A549 (cell line): ENCODE results near the gene CFAP298. TPM values are rescaled to one million over a fixed set of nuclear protein-coding genes. Genes with fewer than 3 reads are reported as not detected.
"Not testable (repeated sequence)": the region's sequence is repeated elsewhere in the genome, so short reads cannot be mapped to it uniquely, and the experiment has no call there.

ENCODE experiments used
- ATAC-seq, 2 experiments: fragments of 200-7000 bp in 1 of 2; fragments of >200 bp in 1 of 2; cut with Nextera tagmentation in 1 of 2; cut with Tn5 transposase in 1 of 2; 3 replicates each; pipeline versions ENCODE4 v1.8.0 to v1.9.1; 2018 to 2020; ENCODE audit warnings: mild to moderate bottlenecking in 1 of 2, moderate library complexity in 1 of 2
- CTCF ChIA-PET: fragments of 300-600 bp; sonication (Branson Sonifier 250); formaldehyde crosslinking; extraction: SDS; loops from one replicate; lab custom pipeline; 2021; ENCODE audit warnings: antibody characterized with exemption, inconsistent platforms; lab: Yijun Ruan, JAX
- POLR2A ChIA-PET: fragments of 350-600 bp; formaldehyde crosslinking; extraction: SDS; loops from one replicate; lab custom pipeline; 2021; ENCODE audit warnings: antibody characterized with exemption, inconsistent platforms; lab: Yijun Ruan, JAX
- DNase-seq, 2 experiments: peaks; one replicate each; pipeline versions ENCODE4 v3.0.0 to v3.0.0-alpha.2; 2011 to 2016; ENCODE audit warnings: low read depth in 1 of 2, low spot score in 1 of 2
- FAIRE-seq: peaks from 2 replicates; lab custom pipeline; 2011; peaks lifted over from hg19 to GRCh38; lab: Jason Lieb, UNC
- H3K27ac ChIP-seq, 2 experiments: fragments of >200 bp; sonication (Bioruptor Twin); formaldehyde crosslinking; 3 replicates each; pipeline ENCODE4 v1.5.1; 2016 to 2017
- H3K4me1 ChIP-seq: fragments of >200 bp; sonication (Bioruptor Twin); formaldehyde crosslinking; 3 replicates; pipeline ENCODE4 v1.6.1; 2016
- H3K4me2 ChIP-seq: fragments of >200 bp; sonication (Bioruptor Twin); formaldehyde crosslinking; 3 replicates; pipeline ENCODE4 v1.6.1; 2016
- H3K4me3 ChIP-seq: fragments of >200 bp; sonication (Bioruptor Twin); formaldehyde crosslinking; 3 replicates; pipeline ENCODE4 v1.5.1; 2016
- H3K9me3 ChIP-seq: fragments of >200 bp; sonication (Bioruptor Twin); formaldehyde crosslinking; 3 replicates; pipeline ENCODE4 v1.6.1; 2016
- CBX2 ChIP-seq: fragments of 200-600 bp; sonication (generic); IDR thresholded peaks from 2 replicates; pipeline ENCODE4 v1.6.1; 2016; ENCODE audit warnings: low read depth, mild to moderate bottlenecking, borderline replicate concordance
- CEBPB ChIP-seq, 2 experiments: fragments of >200 bp in 1 of 2; sonication (Bioruptor Twin) in 1 of 2; formaldehyde crosslinking in 1 of 2; IDR thresholded peaks; 2 replicates each; pipeline ENCODE4 v1.6.1; 2012 to 2016
- CHD4 ChIP-seq: fragments of 200-600 bp; sonication (generic); IDR thresholded peaks from 2 replicates; pipeline ENCODE4 v1.6.1; 2016; ENCODE audit warnings: antibody characterized with exemption, mild to moderate bottlenecking, borderline replicate concordance
- E2F6 ChIP-seq: IDR thresholded peaks from 2 replicates; pipeline ENCODE4 v1.6.1; 2012; ENCODE audit warnings: low read depth, borderline replicate concordance
- EHMT2 ChIP-seq: fragments of 200-600 bp; sonication (generic); IDR thresholded peaks from 2 replicates; pipeline ENCODE4 v1.6.1; 2016; ENCODE audit warnings: antibody characterized with exemption, low read depth, mild to moderate bottlenecking, moderate library complexity
- EP300 ChIP-seq, 2 experiments: fragments of >200 bp; sonication (Bioruptor Twin); formaldehyde crosslinking; IDR thresholded peaks; 2 replicates in 1 of 2; 3 replicates in 1 of 2; pipeline ENCODE4 v1.6.1; 2016 to 2017
- ESRRA ChIP-seq: fragments of 150-350 bp; IDR thresholded peaks from 2 replicates; pipeline ENCODE4 v1.6.1; 2014; ENCODE audit warnings: mild to moderate bottlenecking, low read length, borderline replicate concordance
- FOSL2 ChIP-seq, 2 experiments: fragments of 450-650 bp in 1 of 2; fragments of >200 bp in 1 of 2; sonication (Bioruptor Twin) in 1 of 2; formaldehyde crosslinking; IDR thresholded peaks; 2 replicates each; pipeline versions ENCODE4 v1.5.0 to v1.6.1; 2016 to 2020; ENCODE audit warnings: mild to moderate bottlenecking in 1 of 2, moderate library complexity in 1 of 2
- HDAC2 ChIP-seq: fragments of 200-600 bp; sonication (generic); IDR thresholded peaks from 2 replicates; pipeline ENCODE4 v1.6.1; 2016
- HOXB5 ChIP-seq: fragments of 250-450 bp; sonication (Bioruptor Pico); IDR thresholded peaks from 2 replicates; pipeline ENCODE4 v1.5.0; 2020; ENCODE audit warnings: mild to moderate bottlenecking, moderate library complexity
- MAX ChIP-seq: IDR thresholded peaks from 2 replicates; pipeline ENCODE4 v1.6.1; 2012
- MAZ ChIP-seq: fragments of 150-350 bp; IDR thresholded peaks from 2 replicates; pipeline ENCODE4 v1.6.1; 2014; ENCODE audit warnings: antibody characterized with exemption, low read depth, low read length, borderline replicate concordance
- MYC ChIP-seq: IDR thresholded peaks from 2 replicates; pipeline ENCODE4 v1.6.1; 2012; ENCODE audit warnings: mild to moderate bottlenecking, inconsistent platforms, low read length, improper control_type of control experiment, borderline replicate concordance
- NFE2L2 ChIP-seq: fragments of 150-350 bp; conservative IDR thresholded peaks from 2 replicates; pipeline ENCODE4 v1.6.1; 2014; ENCODE audit warnings: low read length
- NPAS2 ChIP-seq: fragments of 250-450 bp; sonication (Bioruptor Pico); IDR thresholded peaks from 2 replicates; pipeline ENCODE4 v1.8.0; 2022; ENCODE audit warnings: mild to moderate bottlenecking, moderate library complexity, borderline replicate concordance
- NR3C1 ChIP-seq: fragments of >200 bp; sonication (Bioruptor Twin); formaldehyde crosslinking; IDR thresholded peaks from 3 replicates; pipeline ENCODE4 v1.6.1; 2017
- PHF8 ChIP-seq: fragments of 200-600 bp; sonication (generic); IDR thresholded peaks from 2 replicates; pipeline ENCODE4 v1.6.1; 2016; ENCODE audit warnings: low read depth, mild to moderate bottlenecking, antibody characterized with exemption, moderate library complexity, borderline replicate concordance
- RAD21 ChIP-seq, 2 experiments: fragments of >200 bp in 1 of 2; sonication (Bioruptor Twin) in 1 of 2; formaldehyde crosslinking in 1 of 2; IDR thresholded peaks in 1 of 2; conservative IDR thresholded peaks in 1 of 2; 2 replicates in 1 of 2; 3 replicates in 1 of 2; pipeline ENCODE4 v1.6.1; 2012 to 2018; ENCODE audit warnings: inconsistent platforms in 1 of 2
- REST ChIP-seq: fragments of 200-600 bp; sonication (generic); IDR thresholded peaks from 2 replicates; pipeline ENCODE4 v1.6.1; 2016; ENCODE audit warnings: antibody characterized with exemption, mild to moderate bottlenecking, moderate library complexity
- RFX5 ChIP-seq: fragments of 450-650 bp; IDR thresholded peaks from 2 replicates; pipeline ENCODE4 v1.7.1; 2014; ENCODE audit warnings: antibody characterized with exemption, mild to moderate bottlenecking, moderate library complexity
- SREBF2 ChIP-seq: fragments of 450-650 bp; IDR thresholded peaks from 2 replicates; pipeline ENCODE4 v1.6.1; 2014; ENCODE audit warnings: mild to moderate bottlenecking, moderate library complexity
- TP53 ChIP-seq: fragments of 250-450 bp; sonication (Bioruptor Pico); IDR thresholded peaks from 2 replicates; pipeline ENCODE4 v1.5.0; 2021; ENCODE audit warnings: mild to moderate bottlenecking, moderate library complexity
- ZFP36 ChIP-seq: fragments of 450-650 bp; IDR thresholded peaks from 2 replicates; pipeline ENCODE4 v1.6.1; 2014; ENCODE audit warnings: borderline replicate concordance; ENCODE audit not compliant: partially characterized antibody
- ZNF302 ChIP-seq: fragments of 250-450 bp; sonication (Bioruptor Pico); IDR thresholded peaks from 2 replicates; pipeline ENCODE4 v1.9.0; 2021; ENCODE audit warnings: inconsistent platforms, mild to moderate bottlenecking, moderate library complexity
- WGBS: methylation state at CpG from one replicate; pipeline ENCODE4 v1.1.6; 2017; ENCODE audit errors: missing lambda C conversion rate; 5-methylcytosine and 5-hydroxymethylcytosine counted together
- polyA plus RNA-seq, 4 experiments: library from polyadenylated mRNA; depleted of rRNA in 3 of 4; stranded (reverse); fragments of >200 nt; fragmentation: RNase III in 1 of 4; extraction: RNeasy Plus Mini Kit Qiagen cat#74134 plus additional on column Dnase treatment in 1 of 4; gene quantifications; 2 replicates in 3 of 4; 3 replicates in 1 of 4; pipeline ENCODE4 v1.2.3, GENCODE V29; 2011 to 2017

CFAP298 gene
- polyA plus RNA-seq, 2 of the 4 experiments (the other 2 are of a cell fraction), result 35.6 to 42.3 TPM

GRCh38 chr21:32562915-32563314 is 49.3 kb downstream of the CFAP298 start:
- Histone ChIP-seq H3K9me3 (peaks cover 14% of the 10 kb centered on the region; the same call in 2 of the 3 replicates), H3K4me2 (no peak overlapping the region)
- TF ChIP-seq ESRRA (no peak), CBX2 (no peak), HDAC2 (no peak), TP53 (CRISPR knock-in tag) (no peak), CEBPB (IDR thresholded peaks at IDR 0.05) (no peak), EP300 (IDR thresholded peaks at IDR 0.05) (no peak), ZNF302 (CRISPR knock-in tag) (no peak), PHF8 (no peak), EHMT2 (no peak), NFE2L2 (no peak)
- TF ChIP-seq, all 56 proteins: peak for 0
- no peak overlapping the region for H3K4me3 ChIP-seq
- FAIRE-seq, result no peak
- ChIA-PET POLR2A (no interaction called here), CTCF (interaction anchor here (3.0 kb wide), 1 partner anchor 148 kb away, joined by 13 read pairs; no protein-coding TSS in a partner anchor)
- H3K27ac ChIP-seq, result no peak overlapping the region
- DNase-seq, result no peak
- no peaks in the 10 kb centered on the region for H3K4me1 ChIP-seq
- no peak for ATAC-seq
- WGBS, result 91% methylated on average over 2 of the region's 2 CpGs

- TF ChIP-seq MAX, result no peak
- TF ChIP-seq TP53 (CRISPR knock-in tag), result no peak
- no peak for TF ChIP-seq RAD21 (conservative IDR thresholded peaks at IDR 0.05 in 1 of 2, IDR thresholded peaks at IDR 0.05 in 1 of 2)
- TF ChIP-seq MYC, result no peak
- TF ChIP-seq FOSL2 (IDR thresholded peaks at IDR 0.05), result no peak
- TF ChIP-seq FOSL2 (CRISPR knock-in tag; IDR thresholded peaks at IDR 0.05), result no peak
- TF ChIP-seq ZNF302 (CRISPR knock-in tag), result no peak
- TF ChIP-seq ZFP36, result no peak
- no peak for TF ChIP-seq HOXB5 (CRISPR knock-in tag)
- no peak for TF ChIP-seq NPAS2 (CRISPR knock-in tag)
- no peak for TF ChIP-seq RFX5
- TF ChIP-seq E2F6, result no peak
- no peak for TF ChIP-seq CHD4
- TF ChIP-seq CBX2, result no peak
- no peak for TF ChIP-seq REST
- TF ChIP-seq MAZ, result no peak
- no peak for TF ChIP-seq ESRRA
- TF ChIP-seq NR3C1, result no peak
- no peak for TF ChIP-seq SREBF2
- TF ChIP-seq EHMT2, result no peak
- 79% methylated on average over 5 of the region's 5 CpGs for WGBS
- ChIA-PET CTCF (interaction anchor here (3.0 kb wide), 1 partner anchor 148 kb away, joined by 13 read pairs; no protein-coding TSS in a partner anchor), POLR2A (no interaction called here)
- no peak for FAIRE-seq
- Histone ChIP-seq H3K4me1 (no peaks in the 10 kb centered on the region), H3K4me3 (no peak overlapping the region), H3K27ac (no peak overlapping the region), H3K4me2 (no peak overlapping the region), H3K9me3 (peaks cover 14% of the 10 kb centered on the region; the same call in 2 of the 3 replicates)
- DNase-seq, result no peak
- ATAC-seq, result no peak
Observed at GRCh38 chr21:32562426-32562825, 49.8 kb downstream of the CFAP298 start.

GRCh38 chr21:32561476-32561875 is 50.7 kb downstream of the CFAP298 start:
- not testable (repeated sequence) for ATAC-seq

More at GRCh38 chr21:32561476-32561875, 50.7 kb downstream of the CFAP298 start:
- H3K27ac ChIP-seq, FAIRE-seq, DNase-seq, H3K4me2 ChIP-seq, H3K4me1 ChIP-seq, POLR2A ChIA-PET, H3K4me3 ChIP-seq: not testable (repeated sequence)
- CTCF ChIA-PET, result interaction anchor here (0.9 to 3.8 kb wide), 5 partner anchors 8 to 147 kb away, joined by 3 to 16 read pairs (median 6); no protein-coding TSS in a partner anchor
- 86% methylated on average over 1 of the region's 1 CpG for WGBS
- H3K9me3 ChIP-seq, result peaks cover 14% of the 10 kb centered on the region; the same call in 2 of the 3 replicates
